Measurements from ENCODE around the gene CYB5R2.
A peak's percentile ranks its signal among the peaks of the same experiment; 100 is the strongest.

CYB5R2 gene

GRCh38 chr11:7636350-7636749 lies 37.0 kb downstream of the CYB5R2 start:
- H3K9me3 ChIP-seq (ENCODE audit: control insufficient read depth, low read length): no peaks in the 10 kb centered on the region
- H3K4me3 ChIP-seq (ENCODE audit: low read length): no peak overlapping the region
- H3K4me1 ChIP-seq (ENCODE audit: control insufficient read depth, insufficient read depth, low read length): peaks cover 25% of the 10 kb centered on the region
- no peak for DNase-seq (ENCODE audit: low read depth)
- H3K36me3 ChIP-seq (ENCODE audit: control insufficient read depth, insufficient read depth, low read length, severe bottlenecking): peaks cover 61% of the 10 kb centered on the region
- H3K27me3 ChIP-seq (replicated peaks; ENCODE audit: control insufficient read depth, insufficient read depth, low read length): no peaks in the 10 kb centered on the region
- H3K9ac ChIP-seq (ENCODE audit: low read length): no peak overlapping the region

GRCh38 chr11:7635708-7636107 lies 37.6 kb downstream of the CYB5R2 start:
- H3K4me3 ChIP-seq (ENCODE audit: low read length): no peak overlapping the region
- H3K36me3 ChIP-seq (ENCODE audit: control insufficient read depth, insufficient read depth, low read length, severe bottlenecking): peaks cover 61% of the 10 kb centered on the region

GRCh38 chr11:7635137-7635536 lies 38.2 kb downstream of the CYB5R2 start:
- Histone ChIP-seq H3K4me1 (ENCODE audit: control insufficient read depth, insufficient read depth, low read length) (peaks cover 25% of the 10 kb centered on the region), H3K4me3 (ENCODE audit: low read length) (no peak overlapping the region), H3K9ac (ENCODE audit: low read length) (no peak overlapping the region)

More at GRCh38 chr11:7635708-7636107, 37.6 kb downstream of the CYB5R2 start:
- H3K27me3 ChIP-seq (replicated peaks; ENCODE audit: control insufficient read depth, insufficient read depth, low read length): no peaks in the 10 kb centered on the region
- no peak overlapping the region for H3K9ac ChIP-seq (ENCODE audit: low read length)
- H3K9me3 ChIP-seq (ENCODE audit: control insufficient read depth, low read length): no peaks in the 10 kb centered on the region
- H3K4me1 ChIP-seq (ENCODE audit: control insufficient read depth, insufficient read depth, low read length): peaks cover 25% of the 10 kb centered on the region
- no peak for DNase-seq (ENCODE audit: low read depth)

GRCh38 chr11:7632211-7632610 lies 41.1 kb downstream of the CYB5R2 start:
- H3K36me3 ChIP-seq (ENCODE audit: control insufficient read depth, insufficient read depth, low read length, severe bottlenecking): peaks cover 81% of the 10 kb centered on the region
- H3K4me1 ChIP-seq (ENCODE audit: control insufficient read depth, insufficient read depth, low read length): peaks cover under 1% of the 10 kb centered on the region
- DNase-seq (ENCODE audit: low read depth): peak; percentile 10
- H3K4me3 ChIP-seq (ENCODE audit: low read length): no peak overlapping the region
- no peaks in the 10 kb centered on the region for H3K9me3 ChIP-seq (ENCODE audit: control insufficient read depth, low read length)
- H3K9ac ChIP-seq (ENCODE audit: low read length): no peak overlapping the region
- H3K27me3 ChIP-seq (replicated peaks; ENCODE audit: control insufficient read depth, insufficient read depth, low read length): no peaks in the 10 kb centered on the region

More at GRCh38 chr11:7635137-7635536, 38.2 kb downstream of the CYB5R2 start:
- no peak for DNase-seq (ENCODE audit: low read depth)
- Histone ChIP-seq H3K27me3 (replicated peaks; ENCODE audit: control insufficient read depth, insufficient read depth, low read length) (no peaks in the 10 kb centered on the region), H3K36me3 (ENCODE audit: control insufficient read depth, insufficient read depth, low read length, severe bottlenecking) (peaks cover 60% of the 10 kb centered on the region), H3K9me3 (ENCODE audit: control insufficient read depth, low read length) (no peaks in the 10 kb centered on the region)

GRCh38 chr11:7630002-7630401 lies 43.3 kb downstream of the CYB5R2 start:
- H3K27me3 ChIP-seq (replicated peaks; ENCODE audit: control insufficient read depth, insufficient read depth, low read length): no peaks in the 10 kb centered on the region
- no peak overlapping the region for H3K4me3 ChIP-seq (ENCODE audit: low read length)
- H3K9ac ChIP-seq (ENCODE audit: low read length): no peak overlapping the region
- peaks cover 80% of the 10 kb centered on the region for H3K36me3 ChIP-seq (ENCODE audit: control insufficient read depth, insufficient read depth, low read length, severe bottlenecking)
- H3K9me3 ChIP-seq (ENCODE audit: control insufficient read depth, low read length): no peaks in the 10 kb centered on the region
- DNase-seq (ENCODE audit: low read depth): peak; percentile 4
- H3K4me1 ChIP-seq (ENCODE audit: control insufficient read depth, insufficient read depth, low read length): no peaks in the 10 kb centered on the region

- no peak for DNase-seq (ENCODE audit: low read depth)
- H3K4me3 ChIP-seq (ENCODE audit: low read length): no peak overlapping the region
- H3K36me3 ChIP-seq (ENCODE audit: control insufficient read depth, insufficient read depth, low read length, severe bottlenecking): peaks cover 74% of the 10 kb centered on the region
Measured at GRCh38 chr11:7628660-7629059, 44.6 kb downstream of the CYB5R2 start.

GRCh38 chr11:7622721-7623120 lies 50.6 kb downstream of the CYB5R2 start:
- no peaks in the 10 kb centered on the region for H3K4me1 ChIP-seq (ENCODE audit: control insufficient read depth, insufficient read depth, low read length)
- peaks cover 31% of the 10 kb centered on the region for H3K36me3 ChIP-seq (ENCODE audit: control insufficient read depth, insufficient read depth, low read length, severe bottlenecking)
- DNase-seq (ENCODE audit: low read depth): no peak
- H3K27me3 ChIP-seq (replicated peaks; ENCODE audit: control insufficient read depth, insufficient read depth, low read length): no peaks in the 10 kb centered on the region
- H3K4me3 ChIP-seq (ENCODE audit: low read length): no peak overlapping the region
- H3K9me3 ChIP-seq (ENCODE audit: control insufficient read depth, low read length): no peaks in the 10 kb centered on the region
- no peak overlapping the region for H3K9ac ChIP-seq (ENCODE audit: low read length)

More at GRCh38 chr11:7628660-7629059, 44.6 kb downstream of the CYB5R2 start:
- Histone ChIP-seq H3K9me3 (ENCODE audit: control insufficient read depth, low read length) (no peaks in the 10 kb centered on the region), H3K4me1 (ENCODE audit: control insufficient read depth, insufficient read depth, low read length) (no peaks in the 10 kb centered on the region), H3K9ac (ENCODE audit: low read length) (no peak overlapping the region), H3K27me3 (replicated peaks; ENCODE audit: control insufficient read depth, insufficient read depth, low read length) (no peaks in the 10 kb centered on the region)

GRCh38 chr11:7621554-7621953 lies 51.7 kb downstream of the CYB5R2 start:
- Histone ChIP-seq H3K27me3 (replicated peaks; ENCODE audit: control insufficient read depth, insufficient read depth, low read length) (no peaks in the 10 kb centered on the region), H3K36me3 (ENCODE audit: control insufficient read depth, insufficient read depth, low read length, severe bottlenecking) (peaks cover 30% of the 10 kb centered on the region), H3K9me3 (ENCODE audit: control insufficient read depth, low read length) (no peaks in the 10 kb centered on the region), H3K4me3 (ENCODE audit: low read length) (no peak overlapping the region), H3K9ac (ENCODE audit: low read length) (no peak overlapping the region), H3K4me1 (ENCODE audit: control insufficient read depth, insufficient read depth, low read length) (no peaks in the 10 kb centered on the region)
- DNase-seq (ENCODE audit: low read depth): no peak

- H3K36me3 ChIP-seq (ENCODE audit: control insufficient read depth, insufficient read depth, low read length, severe bottlenecking): peaks cover 25% of the 10 kb centered on the region
- H3K9me3 ChIP-seq (ENCODE audit: control insufficient read depth, low read length): no peaks in the 10 kb centered on the region
- no peaks in the 10 kb centered on the region for H3K27me3 ChIP-seq (replicated peaks; ENCODE audit: control insufficient read depth, insufficient read depth, low read length)
- H3K4me1 ChIP-seq (ENCODE audit: control insufficient read depth, insufficient read depth, low read length): no peaks in the 10 kb centered on the region
- no peak for DNase-seq (ENCODE audit: low read depth)
- H3K9ac ChIP-seq (ENCODE audit: low read length): no peak overlapping the region
- no peak overlapping the region for H3K4me3 ChIP-seq (ENCODE audit: low read length)
Measured at GRCh38 chr11:7621090-7621489, 52.2 kb downstream of the CYB5R2 start.

GRCh38 chr11:7619322-7619721 lies 54.0 kb downstream of the CYB5R2 start:
- Histone ChIP-seq H3K9me3 (ENCODE audit: control insufficient read depth, low read length) (no peaks in the 10 kb centered on the region), H3K9ac (ENCODE audit: low read length) (no peak overlapping the region), H3K4me1 (ENCODE audit: control insufficient read depth, insufficient read depth, low read length) (no peaks in the 10 kb centered on the region), H3K27me3 (replicated peaks; ENCODE audit: control insufficient read depth, insufficient read depth, low read length) (no peaks in the 10 kb centered on the region), H3K36me3 (ENCODE audit: control insufficient read depth, insufficient read depth, low read length, severe bottlenecking) (peaks cover 12% of the 10 kb centered on the region), H3K4me3 (ENCODE audit: low read length) (no peak overlapping the region)
- DNase-seq (ENCODE audit: low read depth): no peak

- H3K4me1 ChIP-seq (ENCODE audit: control insufficient read depth, insufficient read depth, low read length): no peaks in the 10 kb centered on the region
- H3K36me3 ChIP-seq (ENCODE audit: control insufficient read depth, insufficient read depth, low read length, severe bottlenecking): peaks cover 9% of the 10 kb centered on the region
- no peak overlapping the region for H3K4me3 ChIP-seq (ENCODE audit: low read length)
- no peak overlapping the region for H3K9ac ChIP-seq (ENCODE audit: low read length)
- no peaks in the 10 kb centered on the region for H3K9me3 ChIP-seq (ENCODE audit: control insufficient read depth, low read length)
- DNase-seq (ENCODE audit: low read depth): no peak
- H3K27me3 ChIP-seq (replicated peaks; ENCODE audit: control insufficient read depth, insufficient read depth, low read length): no peaks in the 10 kb centered on the region
Measured at GRCh38 chr11:7617032-7617431, 56.3 kb downstream of the CYB5R2 start.

Measured in adipocyte (in vitro differentiated cells).